ENCODE measurements around the gene DCAF12.

GRCh38 chr9:34170237-34170991, 43.9 kb upstream of the DCAF12 start:
- TF ChIP-seq EZH2 (IDR thresholded peaks at IDR 0.05; ENCODE audit: low read length) (no peak), CTCF (optimal IDR thresholded peaks at IDR 0.05 in 1 of 3, IDR thresholded peaks at IDR 0.05 in 1 of 3, conservative IDR thresholded peaks at IDR 0.05 in 1 of 3; ENCODE audit: extremely low read depth in 1 of 3, insufficient read depth in 2 of 3, low read length in 3 of 3) (no peak)

Measured in keratinocyte (primary cell).